KBM-7 (cell line): ENCODE data around the gene NGLY1.

ENCODE experiments used
- DNase-seq: peaks from one replicate; pipeline ENCODE4 v3.0.0-alpha.2; 2015
- in situ Hi-C: fragments of 300-500 bp; cut with MboI; formaldehyde crosslinking; loops from 2 replicates; pipeline ENCODE4 v1.14.3; 2020; ENCODE audit warnings: low sequenced_read_pairs, low pct_unique_long_range_greater_than_20kb, mixed read lengths

Gene NGLY1, protein sequence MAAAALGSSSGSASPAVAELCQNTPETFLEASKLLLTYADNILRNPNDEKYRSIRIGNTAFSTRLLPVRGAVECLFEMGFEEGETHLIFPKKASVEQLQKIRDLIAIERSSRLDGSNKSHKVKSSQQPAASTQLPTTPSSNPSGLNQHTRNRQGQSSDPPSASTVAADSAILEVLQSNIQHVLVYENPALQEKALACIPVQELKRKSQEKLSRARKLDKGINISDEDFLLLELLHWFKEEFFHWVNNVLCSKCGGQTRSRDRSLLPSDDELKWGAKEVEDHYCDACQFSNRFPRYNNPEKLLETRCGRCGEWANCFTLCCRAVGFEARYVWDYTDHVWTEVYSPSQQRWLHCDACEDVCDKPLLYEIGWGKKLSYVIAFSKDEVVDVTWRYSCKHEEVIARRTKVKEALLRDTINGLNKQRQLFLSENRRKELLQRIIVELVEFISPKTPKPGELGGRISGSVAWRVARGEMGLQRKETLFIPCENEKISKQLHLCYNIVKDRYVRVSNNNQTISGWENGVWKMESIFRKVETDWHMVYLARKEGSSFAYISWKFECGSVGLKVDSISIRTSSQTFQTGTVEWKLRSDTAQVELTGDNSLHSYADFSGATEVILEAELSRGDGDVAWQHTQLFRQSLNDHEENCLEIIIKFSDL

GRCh38 chr3:25782938-25783660 lies at the start of gene NGLY1:
Gene NGLY1 (minus strand): TSS chr3:25783443. CDS start chr3:25783390, 53 bp downstream.
- in situ Hi-C loops: no loop called here
- peak; percentile 80 for DNase-seq

GRCh38 chr3:25831578-25831977 lies 48.3 kb upstream of the NGLY1 start:
- peak; percentile 70 for DNase-seq
- in situ Hi-C loops: no loop called here

DNA sequence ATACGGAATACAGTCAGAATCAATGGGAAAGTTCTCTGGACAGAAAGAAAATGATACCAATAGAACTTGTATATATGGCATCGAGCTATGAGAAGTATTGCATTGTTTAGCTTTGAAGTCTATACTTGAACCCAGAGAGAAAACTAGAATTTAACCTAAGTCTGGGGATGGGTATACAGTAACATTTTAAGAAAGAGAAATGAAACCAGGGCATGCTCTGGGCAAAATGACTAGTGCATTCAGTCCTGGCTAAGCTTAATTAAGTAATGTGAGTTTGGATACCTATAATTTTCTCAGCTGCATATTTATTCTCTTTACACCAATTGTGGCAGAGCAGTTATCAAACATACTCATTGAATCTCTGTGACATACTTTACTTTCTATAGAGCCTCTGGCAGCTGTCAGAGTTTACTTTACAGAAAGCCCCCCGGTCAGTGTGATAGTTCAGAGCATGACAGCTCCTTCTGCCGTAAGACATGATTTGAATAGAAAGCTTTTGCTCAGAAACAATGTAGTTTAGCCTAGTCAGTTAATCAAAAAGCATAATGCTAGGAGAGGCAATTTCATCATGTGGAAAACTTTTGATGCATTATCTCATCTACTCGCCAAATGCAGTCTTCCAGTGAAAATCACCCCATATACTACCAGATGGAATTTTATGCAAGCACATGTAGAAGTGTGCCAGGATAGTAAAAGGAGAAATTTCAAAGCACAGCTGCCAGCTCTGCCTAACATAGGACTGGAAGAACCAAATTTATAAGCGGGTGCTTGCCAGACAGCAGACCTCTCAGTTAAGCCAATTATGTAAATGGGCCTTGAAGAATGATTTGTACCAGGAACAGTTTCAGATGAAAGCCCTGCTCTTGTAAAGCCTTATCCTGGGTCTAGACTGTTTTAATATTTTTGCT lies 47.4 kb upstream of the NGLY1 start:
- in situ Hi-C loops: no loop called here
- no peak for DNase-seq

DNA sequence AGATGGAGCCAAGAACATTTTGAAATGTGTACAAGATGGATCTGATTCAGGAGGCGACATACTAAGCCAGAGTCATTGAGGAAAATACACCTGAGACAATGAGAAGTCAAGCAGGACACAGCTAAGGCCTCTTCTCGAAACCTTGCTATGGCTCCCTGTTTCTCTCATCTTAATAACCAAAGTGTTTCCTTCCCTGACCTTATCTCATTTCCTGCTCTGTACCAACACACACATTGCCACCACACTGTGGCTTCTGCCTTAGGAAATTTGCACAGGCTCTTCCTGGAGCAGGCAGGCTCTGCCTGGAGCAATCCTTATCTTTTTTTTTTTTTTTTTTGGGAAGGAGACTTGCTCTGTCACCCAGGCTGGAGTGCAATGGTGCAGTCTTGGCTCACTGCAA lies 43.3 kb upstream of the NGLY1 start:
- in situ Hi-C loops: no loop called here
- DNase-seq: peak; percentile 34

GRCh38 chr3:25823314-25823713 lies 40.1 kb upstream of the NGLY1 start:
- in situ Hi-C loops: no loop called here

DNA sequence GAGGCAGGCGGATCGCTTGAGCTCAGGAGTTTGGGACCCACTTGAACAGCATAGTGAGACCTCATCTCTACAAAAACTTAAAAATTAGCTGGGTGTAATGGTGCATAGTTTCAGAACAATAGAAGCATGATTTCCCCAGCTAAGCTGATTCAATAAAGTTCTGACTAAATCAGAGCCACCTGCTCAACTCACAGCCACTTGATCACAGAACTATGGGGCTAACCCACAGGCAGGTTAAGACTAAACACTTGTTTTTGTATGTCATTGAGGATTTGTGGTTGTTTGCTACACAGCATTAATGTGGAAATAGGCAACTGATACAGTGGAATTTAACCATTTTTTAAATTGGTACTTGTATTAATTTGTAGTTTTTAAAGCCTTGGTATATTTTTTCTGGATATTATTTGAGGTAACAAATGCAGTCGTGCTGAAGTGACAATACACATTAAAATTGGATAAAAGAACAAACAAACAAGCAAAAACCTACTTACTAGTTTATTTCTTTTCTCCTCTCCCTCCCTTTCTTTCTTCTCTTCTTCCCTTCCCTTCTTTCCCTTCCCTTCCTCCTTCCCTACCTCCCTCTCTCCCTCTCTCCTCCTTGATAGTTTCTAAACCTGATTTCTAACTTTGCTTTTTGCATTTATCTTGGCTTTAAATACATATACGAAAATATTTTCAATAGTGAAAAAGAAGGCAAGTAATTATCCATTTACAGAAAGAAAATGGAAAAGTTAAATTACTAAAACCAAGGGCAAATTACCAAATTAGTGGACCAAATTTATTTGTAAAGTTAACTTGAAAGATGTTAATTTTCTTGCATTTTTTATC lies 38.7 kb upstream of the NGLY1 start:
- in situ Hi-C loops: no loop called here
- DNase-seq: no peak

More at GRCh38 chr3:25823314-25823713, 40.1 kb upstream of the NGLY1 start:
- DNase-seq: no peak

DNA sequence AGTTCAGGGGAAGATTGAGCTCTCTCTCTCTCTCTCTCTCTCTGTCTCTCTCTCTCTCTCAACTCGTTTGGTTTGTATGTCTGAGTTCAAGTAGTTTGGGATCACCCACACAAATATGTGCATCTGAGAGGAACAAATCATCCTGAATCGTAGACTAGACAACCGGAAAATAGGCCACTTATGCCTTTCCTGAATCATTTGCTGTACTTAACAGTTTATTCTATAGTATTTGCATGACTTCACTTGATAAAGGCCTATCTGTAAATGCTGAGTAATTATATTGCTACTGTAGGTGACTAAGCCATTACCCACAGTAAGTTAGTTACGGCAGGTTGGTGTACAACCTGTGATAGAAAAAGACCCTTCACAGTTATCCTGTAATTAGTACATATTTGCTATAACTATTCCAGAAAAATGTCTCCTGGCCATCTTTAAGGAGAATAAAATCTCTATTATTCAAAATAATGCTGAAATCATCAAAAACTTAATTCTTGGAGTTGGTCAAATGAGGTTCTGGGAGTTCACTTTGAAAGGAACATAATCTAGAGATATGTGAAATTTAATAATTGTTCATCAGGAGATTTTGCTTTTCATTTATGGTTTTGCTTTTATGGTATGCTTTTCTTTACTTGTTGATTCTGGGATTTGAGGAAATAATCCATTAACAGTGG lies 37.7 kb upstream of the NGLY1 start:
- no peak for DNase-seq
- in situ Hi-C loops: no loop called here

DNA sequence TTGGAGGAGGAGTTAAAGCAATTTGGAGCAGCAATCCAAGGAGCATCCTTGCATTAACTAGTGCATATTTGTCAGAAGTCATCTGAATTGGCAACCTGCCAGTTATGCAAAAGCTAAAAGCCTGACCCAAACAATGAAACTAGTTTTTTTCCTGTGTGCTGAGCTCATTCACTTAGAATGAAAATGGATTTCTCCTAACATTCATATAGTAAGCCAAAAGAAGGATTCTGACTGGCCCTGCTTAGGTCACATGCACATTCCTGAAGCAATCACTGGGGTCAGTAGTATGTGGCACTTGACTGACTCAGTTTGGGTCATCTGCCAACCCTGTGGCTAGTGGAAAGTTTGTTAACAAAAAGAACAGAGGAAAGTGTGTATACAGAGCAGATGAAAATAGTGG lies 37.1 kb upstream of the NGLY1 start:
- no peak for DNase-seq

DNA sequence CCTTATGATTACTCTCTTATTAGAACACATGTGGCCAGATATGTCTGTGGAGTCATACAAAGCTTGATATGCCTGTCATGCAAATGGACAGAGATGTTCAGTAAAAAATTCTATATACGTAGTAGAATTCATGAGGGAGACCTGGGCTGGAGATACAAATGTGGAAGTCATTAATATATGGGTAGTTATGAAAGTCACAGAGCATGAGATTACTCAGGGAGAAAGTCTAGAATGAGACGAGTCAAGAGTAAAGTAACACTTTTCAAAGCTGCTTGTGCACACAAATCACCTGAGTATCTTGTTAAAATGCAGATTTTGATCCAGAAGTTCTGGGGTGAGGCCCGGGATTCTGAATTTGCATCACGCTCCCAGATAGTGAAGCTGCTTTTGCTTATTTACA lies 35.1 kb upstream of the NGLY1 start:
- in situ Hi-C loops: no loop called here
- no peak for DNase-seq

More for the DNA sequence above, 37.1 kb upstream of the NGLY1 start:
- in situ Hi-C loops: no loop called here

DNA sequence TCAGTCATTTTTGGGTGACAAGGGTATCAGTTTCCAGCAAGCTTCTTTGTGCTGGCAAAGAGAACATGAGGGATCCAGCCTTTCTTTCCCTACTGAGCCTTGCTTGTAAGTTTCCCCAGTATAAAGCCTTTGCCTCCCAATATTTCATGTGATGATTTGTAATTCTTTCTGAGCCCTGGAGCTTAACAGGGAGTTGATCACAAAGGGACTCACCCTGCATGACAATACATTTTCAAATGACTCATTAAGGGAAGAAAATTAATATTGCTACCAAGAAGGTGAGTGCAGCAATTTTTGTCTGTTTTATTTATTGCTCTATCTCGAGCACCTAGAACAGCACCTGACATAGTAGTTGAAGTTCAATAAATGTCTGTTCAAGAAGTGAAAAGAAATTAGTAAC lies 34.4 kb upstream of the NGLY1 start:
- no peak for DNase-seq
- in situ Hi-C loops: no loop called here

- in situ Hi-C loops: no loop called here
- DNase-seq: no peak
Observed at GRCh38 chr3:25817107-25817506, 33.9 kb upstream of the NGLY1 start.

GRCh38 chr3:25812644-25813043 lies 29.4 kb upstream of the NGLY1 start:
- in situ Hi-C loops: no loop called here
- DNase-seq: no peak

GRCh38 chr3:25804676-25805075 lies 21.4 kb upstream of the NGLY1 start:
- DNase-seq: no peak
- in situ Hi-C loops: no loop called here

DNA sequence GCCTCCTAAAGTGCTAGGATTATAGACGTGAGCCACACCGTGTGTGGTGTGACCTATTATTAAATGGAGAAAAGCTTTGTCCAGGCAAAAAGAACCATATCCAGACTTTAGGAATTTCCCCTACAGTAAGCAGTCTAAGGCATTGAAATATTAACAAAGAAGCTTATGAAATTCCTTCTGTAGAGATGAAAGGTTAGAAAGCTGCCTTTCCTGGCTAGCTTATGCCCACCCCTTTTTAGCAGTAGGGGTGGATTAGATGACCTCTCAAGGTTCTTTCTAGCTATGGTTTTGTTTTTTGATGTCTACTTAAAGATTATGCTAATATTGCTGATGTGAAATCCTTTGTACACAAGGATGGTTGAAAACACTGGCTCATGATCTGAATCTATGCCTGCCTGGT lies 20.6 kb upstream of the NGLY1 start:
- no peak for DNase-seq
- in situ Hi-C loops: no loop called here

- no peak for DNase-seq
- in situ Hi-C loops: no loop called here
Observed at GRCh38 chr3:25801786-25802185, 18.5 kb upstream of the NGLY1 start.

DNA sequence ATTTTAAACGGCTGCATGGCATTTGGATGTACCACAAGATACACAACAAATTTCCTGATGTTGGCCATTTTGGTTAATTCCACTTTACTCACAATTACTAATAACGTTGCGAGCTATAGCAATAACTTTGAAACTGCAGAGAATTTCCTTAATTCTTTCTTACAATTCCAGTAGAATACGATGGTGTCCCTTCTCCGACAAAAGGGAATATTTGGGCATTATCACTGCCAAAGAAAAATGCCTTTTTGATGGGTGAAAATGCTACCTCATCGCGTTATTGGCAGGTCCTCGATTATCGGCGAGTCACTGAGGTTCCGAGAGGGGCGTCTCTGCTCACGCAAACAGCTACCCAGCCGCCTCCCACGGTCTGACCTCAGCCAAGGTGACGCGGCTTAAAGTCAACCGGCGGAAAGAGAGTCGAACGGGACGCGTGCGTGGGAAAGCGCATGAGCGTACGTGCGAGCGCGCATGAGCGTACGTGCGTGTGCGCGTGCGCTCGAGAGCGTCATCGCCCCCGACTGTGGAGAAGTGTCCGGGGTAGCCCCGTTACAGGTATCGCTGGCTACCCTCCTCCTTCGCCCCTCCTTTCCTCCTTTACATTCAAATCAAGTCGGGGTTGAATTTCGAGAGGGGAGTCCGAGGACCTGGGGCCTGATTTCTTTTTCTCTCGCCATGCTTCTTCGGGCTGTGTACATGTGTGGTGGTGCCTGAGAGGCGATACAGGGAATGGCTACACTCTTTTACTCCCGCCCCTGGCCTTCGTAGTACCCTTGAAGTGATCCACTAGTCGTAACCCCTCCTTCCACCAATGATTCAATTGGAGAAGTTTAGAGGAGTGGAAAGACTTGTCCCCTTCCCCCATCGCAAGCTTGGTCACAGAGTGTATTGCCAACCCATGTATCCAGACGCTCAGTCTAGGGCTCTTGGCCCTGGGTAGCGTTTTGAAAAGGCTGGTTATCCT lies 6.6 kb upstream of the NGLY1 start, which contains the start of gene OXSM:
Gene OXSM, plus strand, starts transcription at position 495 of the 961 bp plus-strand sequence. CDS start 931 bp downstream, outside the sequence.
- in situ Hi-C loops: no loop called here
- peak; percentile 93 for DNase-seq

- in situ Hi-C loops: no loop called here
- peak; percentile 7 for DNase-seq
Observed at GRCh38 chr3:25789209-25789595, 6.0 kb upstream of the NGLY1 start.
